Spleen (tissue), 7 donors: Measurements from ENCODE around the gene SLC13A3.

Experiments used
- POLR2A ChIP-seq, 3 donors: fragments of 450-650 bp; IDR thresholded peaks; one replicate each; pipeline ENCODE4 v1.5.1; 2017; ENCODE audit warnings: antibody characterized with exemption in 3 of 3, mild to moderate bottlenecking in 1 of 3
- POLR2AphosphoS5 ChIP-seq, 3 donors: sonication (generic); formaldehyde crosslinking; IDR thresholded peaks; one replicate each; pipeline ENCODE4 v1.5.1; 2017; ENCODE audit warnings: antibody characterized with exemption in 3 of 3
- TF ChIP-seq, protein P1 (sequence below), 11 experiments: fragments of 200-600 bp in 7 of 11; fragments of 450-650 bp in 4 of 11; sonication (generic) in 4 of 11; IDR thresholded peaks in 8 of 11; conservative IDR thresholded peaks in 3 of 11; 1 replicate in 7 of 11; 2 replicates in 4 of 11; pipeline versions ENCODE4 v1.4.0 to v1.8.0; 2016 to 2021; ENCODE audit warnings: antibody characterized with exemption in 11 of 11, inconsistent platforms in 4 of 11, mild to moderate bottlenecking in 1 of 11
- donor health status: DM: no; HTN: no; CAD: no; lungs with moderate emphysema.
- donor health status: DM: no; HTN: no; CAD: no.
- donor health status: DM: no; HTN: no; CAD: no.

DNA sequence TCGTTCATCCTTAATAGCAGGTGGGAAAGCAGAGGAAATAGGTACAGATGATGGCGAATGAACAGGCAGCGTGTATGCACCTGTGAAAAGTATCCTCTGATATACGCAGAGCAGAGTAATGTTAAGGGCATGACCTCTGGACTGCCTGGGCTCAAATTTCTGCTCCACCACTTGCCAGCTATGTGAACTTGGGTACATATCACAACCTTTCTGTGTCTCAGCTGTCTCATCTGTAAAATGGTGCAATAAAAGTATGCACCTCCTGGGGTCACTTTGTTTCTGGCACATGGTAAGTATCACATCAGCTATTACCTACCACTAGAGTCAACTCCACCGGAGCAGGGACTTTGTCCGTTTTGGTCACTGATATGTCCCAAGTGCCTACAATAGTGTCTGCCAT lies 103.3 kb downstream of the SLC13A3 start:
- TF ChIP-seq POLR2A (IDR thresholded peaks at IDR 0.05) (no peak), POLR2AphosphoS5 (IDR thresholded peaks at IDR 0.05) (no peak)
- TF ChIP-seq, protein P1, sequence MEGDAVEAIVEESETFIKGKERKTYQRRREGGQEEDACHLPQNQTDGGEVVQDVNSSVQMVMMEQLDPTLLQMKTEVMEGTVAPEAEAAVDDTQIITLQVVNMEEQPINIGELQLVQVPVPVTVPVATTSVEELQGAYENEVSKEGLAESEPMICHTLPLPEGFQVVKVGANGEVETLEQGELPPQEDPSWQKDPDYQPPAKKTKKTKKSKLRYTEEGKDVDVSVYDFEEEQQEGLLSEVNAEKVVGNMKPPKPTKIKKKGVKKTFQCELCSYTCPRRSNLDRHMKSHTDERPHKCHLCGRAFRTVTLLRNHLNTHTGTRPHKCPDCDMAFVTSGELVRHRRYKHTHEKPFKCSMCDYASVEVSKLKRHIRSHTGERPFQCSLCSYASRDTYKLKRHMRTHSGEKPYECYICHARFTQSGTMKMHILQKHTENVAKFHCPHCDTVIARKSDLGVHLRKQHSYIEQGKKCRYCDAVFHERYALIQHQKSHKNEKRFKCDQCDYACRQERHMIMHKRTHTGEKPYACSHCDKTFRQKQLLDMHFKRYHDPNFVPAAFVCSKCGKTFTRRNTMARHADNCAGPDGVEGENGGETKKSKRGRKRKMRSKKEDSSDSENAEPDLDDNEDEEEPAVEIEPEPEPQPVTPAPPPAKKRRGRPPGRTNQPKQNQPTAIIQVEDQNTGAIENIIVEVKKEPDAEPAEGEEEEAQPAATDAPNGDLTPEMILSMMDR (IDR thresholded peaks at IDR 0.05 in 8 of 11, conservative IDR thresholded peaks at IDR 0.05 in 3 of 11): no peak
